Stimulated activated CD4-positive, alpha-beta T cell treated with anti-CD3 and anti-CD28 coated beads, Interleukin-1b, Interleukin-23, amount 100 ng/mL, for 24 hours (primary cell): ENCODE measurements around the gene TRAF3IP3.

Experiments
- DNase-seq, 4 experiments: peaks; one replicate each; pipeline ENCODE4 v3.0.0-alpha.2; 2020; ENCODE audit warnings: low read depth in 4 of 4, low spot score in 1 of 4

Gene TRAF3IP3, protein sequence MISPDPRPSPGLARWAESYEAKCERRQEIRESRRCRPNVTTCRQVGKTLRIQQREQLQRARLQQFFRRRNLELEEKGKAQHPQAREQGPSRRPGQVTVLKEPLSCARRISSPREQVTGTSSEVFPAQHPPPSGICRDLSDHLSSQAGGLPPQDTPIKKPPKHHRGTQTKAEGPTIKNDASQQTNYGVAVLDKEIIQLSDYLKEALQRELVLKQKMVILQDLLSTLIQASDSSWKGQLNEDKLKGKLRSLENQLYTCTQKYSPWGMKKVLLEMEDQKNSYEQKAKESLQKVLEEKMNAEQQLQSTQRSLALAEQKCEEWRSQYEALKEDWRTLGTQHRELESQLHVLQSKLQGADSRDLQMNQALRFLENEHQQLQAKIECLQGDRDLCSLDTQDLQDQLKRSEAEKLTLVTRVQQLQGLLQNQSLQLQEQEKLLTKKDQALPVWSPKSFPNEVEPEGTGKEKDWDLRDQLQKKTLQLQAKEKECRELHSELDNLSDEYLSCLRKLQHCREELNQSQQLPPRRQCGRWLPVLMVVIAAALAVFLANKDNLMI

DNA sequence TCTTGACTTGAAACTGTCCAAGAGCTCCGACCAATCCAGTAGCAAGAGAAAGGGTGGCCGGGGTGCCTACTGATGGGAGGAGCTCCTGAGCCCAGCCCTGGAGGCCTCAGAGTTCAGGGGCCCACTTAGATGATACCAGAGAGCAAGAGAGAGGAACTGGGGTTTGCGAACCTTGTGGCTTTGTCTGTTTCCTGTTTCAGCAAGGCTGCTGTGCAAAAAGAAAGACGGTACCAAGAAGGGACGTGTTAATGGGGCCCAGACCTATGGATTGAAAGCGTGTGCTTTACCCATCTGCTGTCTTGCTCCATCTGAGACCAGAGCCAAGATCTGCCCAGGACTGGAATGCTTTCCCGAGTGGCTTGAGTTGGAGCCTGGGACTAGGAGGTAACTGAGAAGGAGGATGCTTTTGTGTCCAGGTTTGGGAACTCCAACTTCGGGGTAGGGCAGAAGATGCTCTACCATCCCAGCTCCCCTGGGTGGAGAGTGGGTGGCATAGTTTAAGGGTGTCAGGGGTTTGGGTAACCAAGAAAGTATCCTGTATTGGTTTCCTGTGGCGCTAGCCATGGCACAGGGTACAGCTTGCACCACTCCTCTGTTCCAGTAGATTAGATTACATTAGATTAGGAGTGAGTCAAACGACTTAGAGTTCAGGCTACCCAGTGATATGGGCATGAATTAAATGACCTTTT, at the start of gene TRAF3IP3:
TRAF3IP3 (plus strand) TSS at position 128 of the 689 bp plus-strand sequence. CDS start 3,987 bp downstream, outside the sequence.
- peak; percentile 35 to 69 (median 51) for DNase-seq

DNA sequence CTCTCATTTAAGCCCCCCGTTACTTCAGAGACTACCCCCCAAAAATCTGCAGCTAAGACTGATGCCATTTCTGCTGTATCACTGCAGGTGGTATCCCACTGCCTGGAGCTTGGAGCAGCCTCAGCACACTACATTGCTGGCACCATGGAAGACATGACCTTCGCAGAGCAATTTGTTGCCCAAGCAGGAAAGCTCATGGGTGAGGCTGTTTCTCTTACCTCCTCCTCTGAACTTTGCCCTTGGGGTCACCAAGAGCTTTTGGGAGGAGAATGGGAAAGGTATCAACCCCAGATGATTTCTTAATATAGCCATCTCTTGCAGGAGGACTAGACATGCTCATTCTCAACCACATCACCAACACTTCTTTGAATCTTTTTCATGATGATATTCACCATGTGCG, 49.2 kb upstream of the TRAF3IP3 start:
- no peak for DNase-seq

DNA sequence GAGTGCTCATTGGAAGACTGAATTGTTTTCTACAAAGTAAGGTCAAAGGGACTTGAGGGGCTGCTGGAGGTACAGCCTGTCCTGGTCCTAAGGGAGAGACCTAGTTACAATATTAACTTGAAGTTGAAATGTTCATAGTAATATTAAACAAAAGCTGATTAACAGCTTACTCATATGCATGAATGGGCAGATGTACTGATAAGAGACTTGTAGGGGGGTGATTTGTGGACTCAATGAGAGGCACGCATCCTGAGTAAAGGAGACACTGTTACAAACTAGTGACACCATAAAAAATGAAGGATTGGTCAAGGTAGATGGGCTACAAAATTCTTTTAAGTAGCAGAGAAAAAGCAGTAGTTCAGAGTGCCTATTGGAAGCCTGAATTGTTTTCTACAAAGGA, 48.5 kb upstream of the TRAF3IP3 start:
- DNase-seq, result no peak

DNA sequence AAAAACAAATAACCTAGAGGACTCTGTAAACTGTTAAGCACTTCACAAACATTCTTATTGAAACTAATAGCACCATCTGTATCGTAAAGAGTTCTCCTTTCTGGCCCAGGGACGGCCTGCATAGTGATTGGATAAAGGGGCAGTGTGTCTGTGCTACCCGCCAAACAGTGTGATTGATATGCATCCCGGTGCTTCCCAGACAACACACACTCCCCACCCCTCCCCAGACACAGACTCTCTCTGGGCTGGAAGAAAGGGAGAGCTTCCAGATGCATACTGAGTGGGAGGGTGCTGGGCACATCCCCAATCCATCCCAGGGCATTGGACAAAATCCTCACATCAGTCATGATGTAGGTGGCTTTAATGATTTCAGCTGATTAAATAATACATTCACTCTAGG, 47.6 kb upstream of the TRAF3IP3 start:
- no peak for DNase-seq

DNA sequence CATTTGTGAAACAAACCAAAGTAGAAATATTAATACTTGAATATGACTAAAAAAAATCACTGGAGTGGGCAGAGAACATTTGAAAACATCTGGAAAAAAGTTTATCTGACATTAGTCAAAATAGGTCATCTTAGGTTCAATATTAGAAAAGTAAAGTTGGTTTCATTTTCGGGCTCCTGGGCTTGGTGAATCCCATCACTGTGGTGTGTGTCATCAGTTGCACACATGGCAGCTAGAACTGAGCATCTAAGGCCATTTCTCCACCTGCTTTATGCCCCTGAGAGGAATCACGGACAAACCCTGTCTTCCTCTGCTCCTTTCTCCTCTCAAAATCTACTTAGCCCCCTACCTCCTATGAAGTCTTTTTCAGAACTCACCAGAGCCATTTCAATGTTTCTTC, 45.8 kb upstream of the TRAF3IP3 start:
- DNase-seq, result no peak

DNA sequence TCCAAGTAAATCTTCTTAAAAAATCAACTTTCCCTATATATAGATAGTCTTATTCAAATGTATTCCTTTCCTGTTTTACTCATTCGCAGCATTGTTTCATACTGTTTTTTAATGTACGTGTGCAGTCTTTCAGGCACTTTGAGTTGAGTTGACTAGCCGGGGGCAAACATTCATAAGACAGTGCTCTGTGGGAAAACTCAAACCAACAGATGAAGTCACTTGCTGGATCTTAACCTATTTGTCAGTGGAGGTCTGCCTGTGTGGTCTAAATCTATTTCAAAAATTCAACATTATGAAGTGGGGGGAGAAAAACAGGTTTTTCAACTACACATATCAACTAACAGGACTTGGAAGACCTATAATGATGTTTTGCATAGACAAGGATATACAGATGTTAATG, 45.0 kb upstream of the TRAF3IP3 start:
- DNase-seq, result no peak

DNA sequence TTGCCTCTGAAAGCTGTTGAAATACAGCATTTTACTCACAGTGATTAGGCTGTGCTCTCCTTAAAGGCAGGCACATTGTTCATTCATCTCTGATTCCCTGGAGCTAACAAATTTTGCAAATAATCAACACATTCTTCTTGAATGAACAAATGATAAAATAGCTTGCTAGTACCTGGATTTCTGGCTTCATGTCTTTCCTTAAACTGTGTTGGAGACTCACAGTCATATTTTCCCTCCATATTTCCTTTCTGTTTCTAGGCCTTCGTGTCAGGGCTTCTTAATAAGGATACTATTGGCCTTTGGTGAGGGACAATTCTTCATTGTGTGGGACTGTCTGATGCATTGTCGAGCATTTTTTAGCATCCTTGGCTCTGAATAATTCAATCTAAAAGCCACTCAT, 41.5 kb upstream of the TRAF3IP3 start:
- no peak for DNase-seq

DNA sequence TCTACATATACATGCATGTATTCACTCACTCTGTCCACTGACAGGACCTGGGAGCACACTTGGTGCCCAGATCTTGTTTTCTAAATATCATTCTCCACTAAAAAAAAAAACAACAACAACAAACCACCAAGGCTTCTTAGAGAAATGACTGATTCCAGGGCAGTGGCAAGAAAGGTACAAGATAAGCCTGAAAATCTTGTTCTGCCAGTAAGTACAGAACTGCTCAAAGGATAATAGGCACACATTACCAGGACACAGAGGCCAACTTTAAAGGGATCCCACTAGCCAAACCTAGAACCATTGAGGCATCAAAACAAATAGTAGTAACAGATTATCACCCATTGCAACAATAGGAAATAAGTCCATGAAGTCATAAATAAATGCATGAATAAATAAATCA, 40.5 kb upstream of the TRAF3IP3 start:
- no peak for DNase-seq

DNA sequence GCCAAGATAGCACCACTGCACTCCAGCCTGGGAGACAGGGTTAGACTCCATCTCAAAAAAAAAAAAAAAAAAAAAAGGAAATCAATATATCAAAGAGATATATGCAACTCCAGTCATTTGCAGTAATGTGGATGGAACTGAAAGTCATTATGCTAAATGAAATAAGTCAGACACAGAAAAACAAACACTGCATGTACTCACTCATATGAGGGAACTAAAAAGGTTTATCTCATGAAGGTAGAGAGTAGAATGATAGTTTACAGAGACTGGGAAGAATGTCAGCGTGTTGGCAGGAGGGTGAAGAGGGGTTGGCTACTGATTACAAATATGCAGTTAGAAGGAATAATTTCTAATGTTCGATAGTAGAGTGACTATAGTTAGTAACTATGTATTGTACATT, 38.0 kb upstream of the TRAF3IP3 start:
- DNase-seq, result no peak

DNA sequence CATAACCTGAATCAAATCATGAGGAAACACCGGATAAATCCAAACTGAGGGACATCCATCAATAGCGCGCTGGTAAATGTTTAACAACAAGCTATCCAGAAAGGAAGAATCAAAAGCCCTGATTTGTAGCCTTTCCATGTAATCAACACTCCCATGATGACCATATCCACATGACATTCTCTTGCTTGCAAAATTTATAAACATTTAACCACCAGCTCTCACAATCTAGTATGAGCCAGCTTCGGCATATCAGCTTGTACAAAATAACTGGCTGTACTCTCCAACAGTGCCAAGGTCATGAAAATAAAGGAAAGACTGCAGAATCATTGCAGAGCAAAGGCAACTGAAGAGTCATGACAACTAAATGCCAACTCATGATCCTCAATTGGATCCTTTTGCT, 35.5 kb upstream of the TRAF3IP3 start:
- no peak for DNase-seq

DNA sequence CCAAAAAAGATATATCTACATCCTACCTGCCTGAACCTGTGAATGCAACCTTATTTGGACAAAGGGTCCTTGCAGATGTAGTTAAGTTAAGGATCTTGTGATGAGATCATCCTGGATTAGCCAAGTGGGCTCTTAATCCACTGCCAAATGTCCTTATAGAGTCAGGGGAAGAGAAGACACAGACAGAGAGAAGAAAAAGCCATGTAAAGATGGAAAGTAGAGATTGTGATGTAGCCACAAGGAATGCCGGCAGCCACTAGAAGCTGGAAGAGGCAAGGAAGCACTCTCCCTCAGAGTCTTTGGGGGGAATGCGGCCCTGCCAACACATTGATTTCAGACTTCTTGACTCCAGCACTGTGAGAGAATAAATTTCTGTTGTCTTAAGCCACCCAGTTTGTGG, 35.0 kb upstream of the TRAF3IP3 start:
- DNase-seq, result no peak

DNA sequence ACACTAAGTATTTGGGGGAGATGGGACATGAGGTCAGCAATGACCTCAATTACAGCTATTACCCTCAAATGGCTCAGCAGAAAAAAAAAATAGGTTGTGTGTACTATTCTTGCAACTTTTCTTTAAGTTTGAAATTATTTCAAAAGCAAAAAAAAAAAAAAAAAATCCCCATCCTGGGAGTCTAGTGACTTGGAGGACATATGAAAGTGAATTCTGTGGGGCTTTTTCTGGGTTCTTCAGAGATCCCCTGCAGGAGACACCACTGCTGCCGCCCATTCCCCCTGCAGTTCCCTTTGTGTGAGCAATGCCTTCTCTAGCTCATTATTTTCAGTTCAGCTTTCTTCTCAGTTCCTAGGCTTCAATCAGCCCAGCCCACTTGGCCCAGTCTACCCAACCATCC, 34.5 kb upstream of the TRAF3IP3 start:
- DNase-seq, result no peak

DNA sequence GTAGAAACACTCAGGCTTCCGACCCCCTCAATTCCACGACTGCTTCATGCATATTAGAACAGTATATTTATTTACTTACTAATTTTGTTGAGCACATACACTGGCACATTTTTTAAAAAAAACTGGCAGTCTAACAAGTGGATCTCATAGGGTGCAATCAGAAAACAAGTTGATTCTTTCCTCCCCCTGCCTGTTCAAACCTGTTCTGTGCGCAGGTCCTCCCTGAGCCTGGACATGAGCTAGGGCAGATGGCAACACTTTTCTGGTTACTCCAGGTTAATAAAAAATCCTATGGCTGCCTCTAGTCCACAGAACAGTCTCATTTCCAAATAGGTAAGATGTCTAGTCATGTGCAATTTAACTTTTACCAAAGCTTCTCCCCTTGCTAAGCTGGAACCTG, 32.6 kb upstream of the TRAF3IP3 start:
- no peak for DNase-seq

DNA sequence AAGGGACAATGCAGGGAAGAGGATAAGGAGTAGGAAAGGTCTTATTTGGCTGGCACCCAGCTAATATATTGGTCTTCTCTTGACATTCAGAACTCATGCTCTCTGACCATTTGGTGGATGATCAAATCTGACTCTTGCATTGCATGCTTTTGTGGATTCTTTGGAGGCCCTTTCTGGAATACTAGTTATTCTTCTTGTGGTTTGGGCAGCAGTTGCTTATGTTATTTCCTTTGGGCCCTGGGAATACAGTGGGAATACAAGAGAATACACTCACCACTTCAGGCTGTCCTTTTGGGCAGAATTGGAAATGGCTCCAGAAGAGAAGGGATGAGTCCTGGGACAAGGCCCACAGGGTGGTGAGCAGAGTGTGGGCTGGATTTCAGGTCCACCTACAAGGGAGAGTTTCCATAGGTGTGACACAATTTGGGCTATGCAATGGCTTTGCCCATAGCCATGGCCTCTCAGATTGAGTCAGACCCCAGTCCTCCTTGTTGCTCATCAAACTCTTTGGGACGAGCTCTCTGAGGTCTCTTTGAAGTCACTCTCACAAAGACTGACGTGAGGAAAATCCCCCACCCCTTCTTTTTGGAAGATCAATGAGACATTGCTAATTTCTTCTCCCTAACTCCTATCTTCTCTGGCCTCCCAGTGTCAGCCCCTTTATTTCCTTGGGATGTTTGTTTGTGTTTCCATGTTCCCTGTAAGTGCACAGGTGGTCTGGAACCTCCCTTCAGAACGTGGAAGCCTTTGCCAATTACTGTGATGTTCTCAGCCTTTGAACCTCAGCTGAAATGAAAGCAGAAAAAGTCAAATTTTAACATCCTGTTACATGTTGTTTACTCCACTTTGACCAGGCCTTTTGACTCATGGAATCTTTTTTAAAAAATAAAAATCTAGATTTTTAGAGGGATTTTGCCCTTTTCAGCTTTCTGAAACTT, 31.8 kb upstream of the TRAF3IP3 start:
- peak in 1 of 4 experiments; percentile 41 for DNase-seq

DNA sequence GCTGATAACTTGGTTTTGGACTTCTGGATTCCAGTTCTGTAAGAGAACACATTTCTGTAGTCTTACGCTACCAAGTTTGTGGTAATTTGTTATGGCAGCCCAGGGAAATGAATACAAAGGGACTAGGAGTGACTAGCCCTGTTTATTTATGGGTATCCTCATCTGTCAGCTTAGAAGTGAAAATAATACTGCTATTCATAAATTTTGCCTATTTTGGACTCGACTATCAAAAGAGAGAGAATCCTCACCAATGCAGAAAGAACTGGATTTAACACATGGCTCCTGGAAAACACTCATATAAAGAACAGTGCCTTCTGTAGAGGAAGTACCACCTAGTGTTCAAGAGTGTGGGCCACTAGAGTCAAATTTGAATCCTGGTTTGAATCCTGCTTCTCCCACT, 28.6 kb upstream of the TRAF3IP3 start:
- DNase-seq, result no peak

DNA sequence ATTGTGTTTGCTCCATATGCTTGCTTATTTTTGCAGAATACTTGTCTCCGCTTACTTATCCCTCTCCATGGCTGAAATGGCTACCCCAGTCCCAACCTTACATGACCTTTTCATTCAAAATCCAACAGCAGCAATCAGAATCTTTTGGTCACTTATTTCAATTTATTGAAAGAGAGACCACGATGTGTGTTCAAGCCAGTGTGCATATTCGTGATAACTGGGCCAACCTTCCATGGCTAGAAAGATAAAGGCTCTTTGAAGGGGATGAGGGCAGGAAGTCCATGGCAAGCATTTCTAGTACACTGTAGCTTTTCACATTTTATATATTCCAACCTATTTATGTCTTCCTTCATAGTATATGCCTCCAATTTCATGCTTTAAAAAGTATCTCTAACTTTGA, 28.1 kb upstream of the TRAF3IP3 start:
- no peak for DNase-seq

DNA sequence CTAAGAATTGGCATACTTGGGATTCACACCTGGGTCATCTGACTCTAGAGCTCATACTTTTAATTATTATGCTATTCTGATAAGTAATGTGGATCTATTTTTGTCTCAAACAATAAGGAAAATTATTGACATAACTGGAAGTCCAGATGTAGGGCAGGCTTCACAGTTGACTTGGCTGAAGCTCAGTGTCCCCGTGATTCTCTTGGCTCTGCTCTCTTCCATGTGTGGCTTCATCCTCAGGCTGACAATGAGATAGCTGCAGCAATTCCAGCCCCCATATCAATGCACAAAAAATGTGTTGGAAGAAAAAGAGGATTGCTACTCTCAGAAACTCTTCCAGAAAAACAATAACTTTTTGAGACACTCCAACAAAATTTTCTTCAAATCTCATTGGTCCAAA, 27.4 kb upstream of the TRAF3IP3 start:
- DNase-seq, result no peak

DNA sequence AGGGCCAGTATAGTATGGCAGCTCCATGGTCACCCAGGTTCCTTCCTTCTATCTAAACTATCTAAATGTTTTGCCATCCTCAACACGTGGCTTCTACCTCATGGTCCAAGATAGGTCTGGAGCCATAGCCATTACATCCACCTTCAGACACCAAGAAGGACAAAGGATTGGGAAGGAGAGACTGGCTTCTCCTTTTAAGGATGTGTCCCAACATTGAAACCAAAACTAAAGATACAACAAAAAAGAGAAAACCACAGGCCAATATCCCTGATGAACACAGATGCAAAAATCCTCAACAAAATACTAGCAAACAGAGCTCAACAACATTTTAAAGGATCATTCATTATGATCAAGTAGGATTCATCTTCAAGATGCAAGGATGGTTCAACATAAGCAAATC, 26.4 kb upstream of the TRAF3IP3 start:
- DNase-seq, result no peak

DNA sequence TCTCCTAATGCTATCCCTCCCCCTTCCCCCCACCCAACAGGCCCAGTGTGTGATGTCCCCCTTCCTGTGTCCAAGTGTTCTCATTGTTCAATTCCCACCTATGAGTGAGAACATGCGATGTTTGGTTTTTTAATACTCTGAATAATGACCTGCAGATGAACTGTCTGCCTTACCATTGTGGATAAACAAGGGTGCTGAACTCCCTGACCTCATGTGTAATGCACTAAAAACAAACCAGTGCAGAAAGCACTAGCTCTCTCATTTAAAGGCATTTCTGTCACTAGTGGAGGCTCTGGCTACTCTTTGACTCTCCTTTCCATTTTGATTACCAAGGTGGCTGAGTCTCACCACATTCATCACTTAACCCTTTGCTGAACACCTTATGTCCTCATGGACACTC, 23.1 kb upstream of the TRAF3IP3 start:
- DNase-seq, result no peak

DNA sequence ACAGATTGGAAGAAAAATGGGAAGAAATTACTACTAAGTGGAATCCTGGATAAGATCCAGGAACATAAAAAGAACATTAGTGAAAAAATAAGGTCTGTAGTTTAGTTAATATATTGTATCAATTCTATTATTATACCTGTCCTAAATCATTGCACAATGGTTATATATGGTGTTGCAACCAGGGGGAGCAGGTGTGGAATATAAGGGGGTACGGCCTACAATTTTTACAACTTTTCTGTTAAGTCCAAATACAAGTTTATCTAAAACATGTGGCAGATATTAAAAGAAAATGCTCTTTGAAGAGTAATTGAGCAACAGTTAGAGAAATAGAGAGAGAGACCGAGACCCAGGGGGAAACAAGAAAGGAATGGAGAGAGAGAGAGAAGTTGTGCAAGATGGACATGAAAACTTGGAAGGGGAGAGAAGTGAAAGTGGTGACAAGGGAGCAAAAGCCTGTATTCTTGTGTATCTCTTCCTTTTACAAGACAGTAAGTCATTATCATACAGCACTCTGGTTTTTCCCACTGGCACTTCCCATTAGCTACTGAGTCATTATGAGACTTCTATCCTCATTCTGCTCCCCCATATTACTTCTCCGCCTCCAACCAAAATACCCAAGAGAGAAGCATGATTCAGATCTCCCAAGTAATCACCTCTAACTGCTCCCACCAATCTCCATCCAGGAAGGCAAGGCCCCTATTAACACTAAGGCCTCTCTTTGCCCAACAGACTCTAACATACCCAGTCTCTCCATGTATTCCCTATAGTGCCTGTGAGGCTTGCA, 22.3 kb upstream of the TRAF3IP3 start:
- no peak for DNase-seq
